ENCODE measurements around the gene NFRKB. TPM values are rescaled to one million over a fixed set of nuclear protein-coding genes. Genes with fewer than 3 reads are reported as not detected.

NFRKB gene
- total RNA-seq, 1 experiment from 2014 or later = 48.2 TPM

DNA sequence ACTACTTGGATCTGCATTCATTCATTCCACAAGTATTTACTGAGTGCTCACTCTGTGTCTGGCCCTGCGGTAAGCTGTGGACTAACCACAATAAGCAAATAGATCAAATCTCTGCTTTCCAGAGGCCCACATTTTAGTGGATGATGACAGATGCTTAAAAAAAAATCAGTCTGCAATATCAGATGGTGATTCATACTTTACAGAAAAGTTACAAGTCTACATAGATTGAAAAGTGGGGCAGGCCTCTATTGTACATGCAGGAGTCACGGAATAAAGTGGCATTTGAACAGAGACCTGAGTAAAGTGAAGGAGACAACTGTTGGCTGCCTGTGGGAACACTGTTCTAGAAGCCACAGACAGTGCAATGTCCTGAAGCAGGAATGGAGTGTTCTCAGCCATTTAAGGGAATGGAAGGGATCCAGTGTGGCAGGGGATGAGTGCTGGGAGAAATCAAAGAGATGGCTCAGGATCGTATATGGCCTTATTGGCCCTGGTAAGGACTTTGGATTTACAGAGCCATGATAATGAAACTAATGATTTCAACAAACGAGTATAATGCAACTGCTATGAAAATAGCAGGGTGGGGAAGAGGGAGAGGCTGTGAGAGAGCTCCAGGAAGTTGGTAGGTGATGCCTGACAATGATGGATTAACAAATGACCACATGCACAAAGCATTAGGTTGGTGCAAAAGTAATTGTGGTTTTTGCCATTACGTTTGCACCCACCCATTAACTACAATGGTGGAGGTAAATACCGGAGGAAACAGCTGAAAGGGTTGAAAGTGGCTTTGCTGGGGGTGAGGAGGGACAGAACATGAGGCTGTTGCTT, 48.7 kb downstream of the NFRKB start:
- Histone ChIP-seq H3K9me2 (replicated peaks; ENCODE audit: low read length) (no peaks in the 10 kb centered on the region), H3K79me2 (ENCODE audit: low read length) (0 out of 2 replicates have a peak, but pooled peaks cover 3% of the 10 kb centered on the region), H3K27me3 (ENCODE audit: low read length) (no peaks in the 10 kb centered on the region), H2AFZ (ENCODE audit: low read length) (no peak overlapping the region), H3K4me2 (ENCODE audit: low read length) (peak overlapping the region; percentile 70), H4K20me1 (ENCODE audit: low read length) (no peaks in the 10 kb centered on the region), H3F3A (ENCODE audit: low read length, unreplicated experiment) (no peaks in the 10 kb centered on the region), H3K27ac (ENCODE audit: low read length) (peak overlapping the region; percentile 94), H3K9me3 (ENCODE audit: low read length) (no peaks in the 10 kb centered on the region), H3K4me1 (ENCODE audit: insufficient read depth, low read length) (peaks cover 38% of the 10 kb centered on the region), H3K4me3 (ENCODE audit: low read length) (peak overlapping the region; percentile 44), H3K36me3 (ENCODE audit: low read depth, low read length) (0 out of 2 replicates have a peak, but pooled peaks cover 7% of the 10 kb centered on the region), H3K9ac (ENCODE audit: low read length) (peak overlapping the region; percentile 79)
- ATAC-seq = peak; percentile 97
- TF ChIP-seq EZH2phosphoT487 (IDR thresholded peaks at IDR 0.05; ENCODE audit: borderline replicate concordance, low read length) (no peak), EZH2 (IDR thresholded peaks at IDR 0.05; ENCODE audit: low read length, unreplicated experiment) (no peak)
- TF ChIP-seq, protein P1, sequence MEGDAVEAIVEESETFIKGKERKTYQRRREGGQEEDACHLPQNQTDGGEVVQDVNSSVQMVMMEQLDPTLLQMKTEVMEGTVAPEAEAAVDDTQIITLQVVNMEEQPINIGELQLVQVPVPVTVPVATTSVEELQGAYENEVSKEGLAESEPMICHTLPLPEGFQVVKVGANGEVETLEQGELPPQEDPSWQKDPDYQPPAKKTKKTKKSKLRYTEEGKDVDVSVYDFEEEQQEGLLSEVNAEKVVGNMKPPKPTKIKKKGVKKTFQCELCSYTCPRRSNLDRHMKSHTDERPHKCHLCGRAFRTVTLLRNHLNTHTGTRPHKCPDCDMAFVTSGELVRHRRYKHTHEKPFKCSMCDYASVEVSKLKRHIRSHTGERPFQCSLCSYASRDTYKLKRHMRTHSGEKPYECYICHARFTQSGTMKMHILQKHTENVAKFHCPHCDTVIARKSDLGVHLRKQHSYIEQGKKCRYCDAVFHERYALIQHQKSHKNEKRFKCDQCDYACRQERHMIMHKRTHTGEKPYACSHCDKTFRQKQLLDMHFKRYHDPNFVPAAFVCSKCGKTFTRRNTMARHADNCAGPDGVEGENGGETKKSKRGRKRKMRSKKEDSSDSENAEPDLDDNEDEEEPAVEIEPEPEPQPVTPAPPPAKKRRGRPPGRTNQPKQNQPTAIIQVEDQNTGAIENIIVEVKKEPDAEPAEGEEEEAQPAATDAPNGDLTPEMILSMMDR (conservative IDR thresholded peaks at IDR 0.05; ENCODE audit: low read depth, low read length) = no peak
- ChIA-PET POLR2A (ENCODE audit: unreplicated experiment) (interaction anchor here (0.6 kb wide), 1 partner anchor 212 kb away, joined by 4 read pairs; no protein-coding TSS in a partner anchor), CTCF (no interaction called here)
- BruUV-seq (replicated peaks) = TSS peak; percentile 85
- peak; percentile 99 for DNase-seq
- intact Hi-C loops (cut with micrococcal nuclease) = loop anchor here (1.0 to 10.0 kb wide), 5 partner anchors 8 to 202 kb away; no protein-coding TSS in a partner anchor

Other genes starting within 250 kb of the NFRKB start
- gene TMEM45B, start 79.7 kb downstream of the NFRKB start, total RNA-seq (2014; rRNA removed) = 24.0 and 30.4 TPM in 2 replicates
- gene PRDM10, start 107.3 kb upstream of the NFRKB start, total RNA-seq (2014; rRNA removed) = 7.3 and 8.5 TPM in 2 replicates
- 345 and 371 TPM in 2 replicates for gene APLP2, start 174.3 kb upstream of the NFRKB start, total RNA-seq (2014; rRNA removed)

Measured in PC-3 (cell line).